H9 (cell line): ENCODE results near the gene MMAA. TPM values are rescaled to one million over a fixed set of nuclear protein-coding genes. Genes with fewer than 3 reads are reported as not detected.

Source experiments
- DNase-seq: peaks from one replicate; pipeline ENCODE4 v3.0.0-alpha.2; 2017
- H2AFZ ChIP-seq: one replicate; pipeline ENCODE4 v1.6.1; 2013; ENCODE audit warnings: mild to moderate bottlenecking, low read length, control low read depth, moderate library complexity
- H2AK5ac ChIP-seq: 2 replicates; pipeline ENCODE4 v1.6.1; 2013; ENCODE audit warnings: low read length, control low read depth, mixed read lengths; ENCODE audit not compliant: insufficient read length
- H2BK120ac ChIP-seq: one replicate; pipeline ENCODE4 v1.6.1; 2013; ENCODE audit warnings: low read depth, mild to moderate bottlenecking, low read length, control low read depth, inconsistent platforms; ENCODE audit not compliant: poor library complexity, severe bottlenecking
- H2BK12ac ChIP-seq: 2 replicates; pipeline ENCODE4 v1.6.1; 2013; ENCODE audit warnings: low read length, control low read depth, mixed read lengths, low read depth; ENCODE audit not compliant: insufficient read length
- H2BK15ac ChIP-seq: 2 replicates; pipeline ENCODE4 v1.6.1; 2013; ENCODE audit warnings: low read depth, low read length, control low read depth
- H2BK20ac ChIP-seq: one replicate; pipeline ENCODE4 v1.6.1; 2013; ENCODE audit warnings: low read depth, mild to moderate bottlenecking, low read length, control low read depth, inconsistent platforms; ENCODE audit not compliant: poor library complexity, severe bottlenecking
- H2BK5ac ChIP-seq: 2 replicates; pipeline ENCODE4 v1.6.1; 2013; ENCODE audit warnings: low read length, control low read depth, mixed read lengths; ENCODE audit not compliant: insufficient read length
- H3K14ac ChIP-seq: 2 replicates; pipeline ENCODE4 v1.6.1; 2013; ENCODE audit warnings: low read length, control low read depth; ENCODE audit not compliant: insufficient read depth
- H3K18ac ChIP-seq: 2 replicates; pipeline ENCODE4 v1.6.1; 2013; ENCODE audit warnings: low read depth, mild to moderate bottlenecking, mixed read lengths, low read length, control low read depth; ENCODE audit not compliant: insufficient read length
- H3K23ac ChIP-seq: 2 replicates; pipeline ENCODE4 v1.6.1; 2013; ENCODE audit warnings: low read length, control low read depth, mixed read lengths, low read depth; ENCODE audit not compliant: insufficient read length
- H3K23me2 ChIP-seq: 2 replicates; pipeline ENCODE4 v1.6.1; 2013; ENCODE audit warnings: low read depth, mild to moderate bottlenecking, mixed read lengths, low read length, control low read depth; ENCODE audit not compliant: insufficient read length, poor library complexity, severe bottlenecking
- H3K27ac ChIP-seq: 2 replicates; pipeline ENCODE4 v1.5.1; 2013; ENCODE audit warnings: low read length, control low read depth, mixed read lengths, low read depth; ENCODE audit not compliant: insufficient read length
- H3K27me3 ChIP-seq: 2 replicates; pipeline ENCODE4 v1.6.1; 2013; ENCODE audit warnings: low read length, control low read depth, inconsistent platforms; ENCODE audit not compliant: insufficient read depth
- H3K4ac ChIP-seq: 2 replicates; pipeline ENCODE4 v1.6.1; 2013; ENCODE audit warnings: low read depth, mild to moderate bottlenecking, control low read depth, inconsistent platforms, low read length, moderate library complexity
- H3K4me1 ChIP-seq: 2 replicates; pipeline ENCODE4 v1.6.1; 2013; ENCODE audit warnings: low read length, control low read depth, inconsistent platforms; ENCODE audit not compliant: insufficient read depth
- H3K4me2 ChIP-seq: 2 replicates; pipeline ENCODE4 v1.6.1; 2013; ENCODE audit warnings: low read length, control low read depth, mixed read lengths; ENCODE audit not compliant: insufficient read length, insufficient read depth
- H3K56ac ChIP-seq: 2 replicates; pipeline ENCODE4 v1.6.1; 2013; ENCODE audit warnings: low read depth, mild to moderate bottlenecking, mixed read lengths, low read length, control low read depth; ENCODE audit not compliant: insufficient read length
- H3K79me1 ChIP-seq: 2 replicates; pipeline ENCODE4 v1.6.1; 2013; ENCODE audit warnings: low read depth, mild to moderate bottlenecking, moderate library complexity, low read length, control low read depth, inconsistent platforms; ENCODE audit not compliant: insufficient read depth, poor library complexity, severe bottlenecking
- H3K79me2 ChIP-seq: 2 replicates; pipeline ENCODE4 v1.6.1; 2013; ENCODE audit warnings: low read length, control low read depth, inconsistent platforms; ENCODE audit not compliant: insufficient read depth
- H3K9ac ChIP-seq: 2 replicates; pipeline ENCODE4 v1.6.1; 2013; ENCODE audit warnings: low read length, control low read depth, mixed read lengths; ENCODE audit not compliant: insufficient read length; ENCODE audit errors: extremely low read depth
- H3K9me3 ChIP-seq: one replicate; pipeline ENCODE4 v1.6.1; 2013; ENCODE audit warnings: low read depth, low read length, inconsistent platforms; ENCODE audit not compliant: control insufficient read depth
- H3T11ph ChIP-seq: one replicate; pipeline ENCODE4 v1.6.1; 2013; ENCODE audit warnings: mild to moderate bottlenecking, low read length, control low read depth, inconsistent platforms
- H4K20me1 ChIP-seq: one replicate; pipeline ENCODE4 v1.6.1; 2013; ENCODE audit not compliant: control insufficient read depth, insufficient read length, insufficient read depth
- H4K5ac ChIP-seq: 2 replicates; pipeline ENCODE4 v1.6.1; 2013; ENCODE audit warnings: low read depth, mild to moderate bottlenecking, mixed read lengths, low read length, control low read depth; ENCODE audit not compliant: insufficient read length
- H4K8ac ChIP-seq: replicated peaks from 2 replicates; pipeline ENCODE4 v1.6.1; 2013; ENCODE audit warnings: low read length, control low read depth, mixed read lengths, low read depth; ENCODE audit not compliant: insufficient read length
- H4K91ac ChIP-seq: 2 replicates; pipeline ENCODE4 v1.6.1; 2013; ENCODE audit warnings: low read depth, mild to moderate bottlenecking, moderate library complexity, mixed read lengths, low read length, control low read depth; ENCODE audit not compliant: insufficient read length
- H3K27ac Mint-ChIP-seq, 3 experiments: 2 replicates in 2 of 3; 3 replicates in 1 of 3; pipeline ENCODE4 v1.8.0; 2020 to 2021; ENCODE audit warnings: mixed read lengths in 3 of 3, mild to moderate bottlenecking in 1 of 3, moderate library complexity in 1 of 3
- H3K27me3 Mint-ChIP-seq: 2 replicates; pipeline ENCODE4 v1.8.0; 2021; ENCODE audit warnings: low read depth, mild to moderate bottlenecking, moderate library complexity, mixed read lengths
- H3K36me3 Mint-ChIP-seq, 3 experiments: 2 replicates in 2 of 3; 3 replicates in 1 of 3; pipeline ENCODE4 v1.8.0; 2020 to 2021; ENCODE audit warnings: low read depth in 3 of 3, mixed read lengths in 3 of 3; ENCODE audit not compliant: insufficient read depth in 1 of 3
- H3K4me1 Mint-ChIP-seq, 2 experiments: 2 replicates each; pipeline ENCODE4 v1.8.0; 2020; ENCODE audit warnings: mixed read lengths in 2 of 2
- H3K4me3 Mint-ChIP-seq, 2 experiments: 2 replicates in 1 of 2; 3 replicates in 1 of 2; pipeline ENCODE4 v1.8.0; 2020 to 2021; ENCODE audit warnings: mild to moderate bottlenecking in 2 of 2, mixed read lengths in 2 of 2, moderate library complexity in 1 of 2
- H3K9me3 Mint-ChIP-seq, 2 experiments: 2 replicates in 1 of 2; 3 replicates in 1 of 2; pipeline ENCODE4 v1.8.0; 2020; ENCODE audit warnings: mild to moderate bottlenecking in 2 of 2, mixed read lengths in 2 of 2, moderate library complexity in 1 of 2
- CTCF ChIP-seq: fragments of 200-600 bp; sonication (generic); conservative IDR thresholded peaks from 3 replicates; pipeline ENCODE4 v1.8.0; 2021; ENCODE audit warnings: antibody characterized with exemption, mild to moderate bottlenecking
- total RNA-seq: library from RNA; stranded (reverse); gene quantifications from 2 replicates; pipeline ENCODE4 v1.2.1, GENCODE V29; 2021

Gene MMAA
- total RNA-seq, 1 experiment from 2014 or later, result 3.0 TPM

GRCh38 chr4:145605941-145606340 is 13.2 kb upstream of the MMAA start:
- Histone ChIP-seq H3K4me1 (no peaks in the 10 kb centered on the region), H3K79me1 (no peaks in the 10 kb centered on the region), H3K4ac (no peak overlapping the region), H2AFZ (no peak overlapping the region), H4K8ac (no peak overlapping the region), H2BK120ac (no peak overlapping the region), H2BK15ac (no peak overlapping the region), H3K56ac (no peak overlapping the region), H3K27me3 (no peaks in the 10 kb centered on the region), H3T11ph (no peak overlapping the region), H3K4me2 (no peak overlapping the region), H3K14ac (no peak overlapping the region), H2AK5ac (no peak overlapping the region), H3K23me2 (no peaks in the 10 kb centered on the region), H3K79me2 (no peaks in the 10 kb centered on the region), H3K27ac (no peak overlapping the region), H3K18ac (no peak overlapping the region), H4K91ac (no peak overlapping the region), H2BK12ac (no peak overlapping the region), H2BK20ac (no peak overlapping the region), H4K20me1 (no peaks in the 10 kb centered on the region), H4K5ac (no peak overlapping the region), H3K23ac (no peak overlapping the region), H3K9me3 (no peaks in the 10 kb centered on the region), H2BK5ac (no peak overlapping the region), H3K9ac (no peak overlapping the region)
- H3K4me3 Mint-ChIP-seq, result no peak overlapping the region
- H3K9me3 Mint-ChIP-seq, result peaks cover 0 to 11% of the 10 kb centered on the region in 2 experiments; a peak in 1 of 5 replicates
- H3K27me3 Mint-ChIP-seq, result no peaks in the 10 kb centered on the region
- DNase-seq, result no peak
- peaks cover 0 to 6% (median 0%) of the 10 kb centered on the region in 3 experiments; a peak in 1 of 7 replicates for H3K36me3 Mint-ChIP-seq
- no peaks in the 10 kb centered on the region for H3K4me1 Mint-ChIP-seq
- no peak for TF ChIP-seq CTCF
- no peak overlapping the region; a peak in 1 of 7 replicates for H3K27ac Mint-ChIP-seq
